Stimulated activated CD8-positive, alpha-beta memory T cell treated with anti-CD3 and anti-CD28 coated beads, Interleukin-12 subunit alpha, Interleukin-12 subunit beta, amount 100 ng/mL, for 1 hour (primary cell): ENCODE data around the gene ZNF689.
A peak's percentile ranks its signal among the peaks of the same experiment; 100 is the strongest.
"Not testable (repeated sequence)": the region's sequence is repeated elsewhere in the genome, so short reads cannot be mapped to it uniquely, and the experiment has no call there.

Experiments used
- DNase-seq: peaks from one replicate; pipeline ENCODE4 v3.0.0-alpha.2; 2020; ENCODE audit warnings: low read depth

ZNF689 gene

GRCh38 chr16:30636599-30636998 is 26.4 kb upstream of the ZNF689 start:
- DNase-seq: no peak

DNA sequence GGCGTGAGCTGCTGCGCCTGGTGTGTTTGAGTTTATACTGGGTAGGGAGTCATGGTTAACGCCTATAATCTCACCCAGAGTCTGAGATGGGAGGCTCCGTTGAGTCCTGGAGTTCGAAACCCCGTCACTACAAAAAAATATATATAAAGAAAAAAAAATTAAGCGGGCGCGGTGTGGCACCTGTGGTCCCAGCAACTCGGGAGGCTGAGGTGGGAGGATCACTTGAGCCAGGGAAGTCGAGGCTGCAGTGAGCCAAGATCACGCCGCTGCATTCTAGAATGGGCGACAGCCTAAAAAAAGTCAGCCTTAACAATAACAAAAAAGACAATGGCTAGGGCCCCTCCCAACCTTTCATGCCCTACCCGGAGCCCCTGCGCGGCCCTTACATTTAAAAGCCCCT is 23.3 kb upstream of the ZNF689 start:
- no peak for DNase-seq

DNA sequence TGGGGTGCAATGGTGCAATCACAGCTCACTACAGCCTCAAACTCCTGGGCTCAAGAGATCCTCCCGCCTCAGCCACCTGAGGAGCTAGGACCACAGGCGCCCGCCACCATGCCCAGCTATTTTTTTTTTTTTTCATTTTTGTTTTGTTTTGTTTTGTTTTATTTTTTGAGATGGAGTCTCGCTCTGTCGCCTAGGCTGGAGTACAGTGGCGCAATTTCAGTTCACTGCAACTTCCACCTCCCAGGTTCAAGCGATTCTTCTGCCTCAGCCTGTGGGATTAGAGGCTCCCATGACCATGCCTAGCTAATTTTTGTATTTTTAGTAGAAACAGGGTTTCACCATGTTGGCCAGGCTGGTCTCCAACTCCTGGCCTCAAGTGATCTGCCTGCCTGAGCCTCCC is 22.3 kb upstream of the ZNF689 start:
- DNase-seq: not testable (repeated sequence)

DNA sequence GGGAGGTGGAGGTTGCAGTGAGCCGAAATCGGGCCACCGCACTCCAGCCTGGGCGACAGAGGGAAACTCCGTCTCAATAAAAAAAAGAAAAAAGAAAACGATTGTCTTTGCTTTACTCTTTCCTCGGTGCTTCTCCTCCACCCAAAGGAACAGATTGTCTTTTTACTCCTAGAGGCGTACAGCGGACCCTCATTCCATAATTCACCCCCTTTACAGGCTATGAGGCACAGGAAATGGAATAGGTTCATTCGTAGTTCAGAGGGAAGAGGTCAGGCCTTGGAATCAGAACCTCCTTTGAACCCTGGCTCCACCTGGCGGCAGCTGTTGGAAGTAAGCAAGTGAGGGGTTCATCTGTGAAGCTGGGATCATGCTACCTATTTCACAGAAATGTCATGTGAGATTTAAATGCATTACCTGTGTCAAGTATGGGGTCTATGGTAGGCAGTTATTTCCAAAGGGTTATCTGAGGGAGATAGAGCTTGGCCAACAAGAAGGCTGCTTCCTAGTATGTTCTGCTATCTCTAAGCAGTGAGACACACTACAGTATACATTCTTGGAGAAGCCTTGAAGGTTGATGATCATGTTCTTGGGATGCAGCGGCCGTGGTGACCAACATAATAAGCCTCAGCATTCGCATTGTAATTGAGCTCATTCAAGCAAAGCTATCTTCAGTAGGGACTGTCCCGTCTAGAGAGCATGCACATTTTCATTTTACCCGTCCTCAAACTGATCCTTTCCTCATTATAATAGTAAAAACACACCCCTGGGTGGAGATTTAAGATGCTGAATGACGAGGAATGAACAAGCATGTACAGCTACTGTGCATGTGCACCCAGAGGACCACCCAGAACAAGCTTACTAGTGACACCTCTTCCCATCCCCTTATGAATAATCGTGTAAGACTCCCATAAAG is 18.7 kb upstream of the ZNF689 start:
- peak; percentile 84 for DNase-seq

DNA sequence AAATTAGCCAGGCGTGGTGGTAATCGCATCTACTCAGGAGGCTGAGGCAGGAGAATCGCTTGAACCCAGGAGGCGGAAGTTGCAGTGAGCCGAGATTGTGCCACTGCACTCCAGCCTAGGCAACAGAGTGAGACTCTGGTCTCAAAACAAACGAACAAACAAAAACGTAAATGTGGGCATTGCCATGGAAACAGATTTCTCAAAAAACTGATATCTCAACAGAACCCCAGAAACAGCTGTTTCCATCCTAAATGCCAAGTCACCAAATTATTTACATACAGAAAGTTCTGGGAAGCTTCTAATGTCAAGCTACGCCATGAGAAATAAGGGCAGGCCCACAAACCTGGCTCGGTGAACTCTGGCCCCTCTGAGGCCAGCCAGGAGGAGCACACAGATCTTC is 16.0 kb upstream of the ZNF689 start:
- DNase-seq: no peak

DNA sequence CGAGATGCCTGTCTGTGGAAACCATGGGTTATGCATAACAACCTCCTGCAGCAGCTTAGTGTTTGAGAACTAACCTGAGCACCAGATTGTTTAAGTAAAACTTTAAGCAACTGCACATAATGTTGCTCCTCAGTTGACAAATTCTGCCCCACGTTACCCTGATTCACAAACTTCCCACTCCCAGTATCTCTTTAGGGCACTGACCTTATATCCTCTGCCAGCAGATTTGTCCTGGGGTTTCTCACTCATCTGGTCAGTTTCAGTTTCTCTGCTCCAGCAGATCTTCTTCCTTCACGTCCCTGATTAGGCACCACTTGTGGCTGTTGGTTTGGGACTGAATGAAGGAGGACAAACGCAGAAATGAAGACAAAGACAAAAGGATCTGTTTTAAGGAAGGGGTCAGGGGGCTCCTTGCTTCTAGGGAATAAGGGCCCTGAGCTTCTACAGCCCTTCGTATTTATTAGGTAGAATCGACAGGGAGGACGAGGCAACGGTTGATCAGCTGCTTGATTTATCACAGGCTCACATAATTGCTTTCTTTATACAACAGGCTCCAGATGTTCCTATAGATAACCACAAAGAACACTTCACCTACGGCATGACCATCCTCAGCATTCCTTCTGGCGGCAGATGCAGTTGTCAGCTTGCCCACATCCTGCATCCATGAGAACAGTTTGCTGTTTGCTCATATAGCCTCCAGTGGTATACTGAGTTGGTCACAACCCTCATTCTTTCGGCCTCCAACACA is 13.5 kb upstream of the ZNF689 start:
- no peak for DNase-seq

DNA sequence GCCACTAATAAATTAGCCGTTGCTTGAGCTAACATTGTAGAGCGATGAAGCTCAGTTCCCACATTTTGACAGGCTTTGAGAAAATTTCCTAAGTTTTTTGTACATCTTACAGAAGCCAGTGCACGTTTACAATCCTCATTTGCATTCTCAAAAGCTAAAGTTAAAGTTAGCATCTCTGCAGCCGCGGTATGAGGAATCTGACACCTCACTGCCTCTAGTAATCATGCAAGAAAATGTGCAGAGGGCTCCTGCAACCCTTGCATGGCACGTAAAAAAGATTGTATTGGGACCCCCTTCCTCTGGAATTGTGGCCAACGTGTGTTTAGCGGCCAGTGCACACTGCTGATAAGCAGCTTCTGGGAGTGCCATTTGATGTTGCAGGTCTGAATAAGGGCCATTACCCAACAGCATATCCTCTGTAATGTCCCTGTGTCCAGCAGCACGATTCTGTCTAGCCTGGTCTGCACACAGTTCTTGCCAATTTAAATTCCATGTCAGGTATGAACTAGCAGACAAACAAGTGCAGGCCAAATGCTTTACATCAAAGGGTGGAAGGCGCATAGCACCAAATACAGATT is 12.4 kb upstream of the ZNF689 start:
- DNase-seq: no peak

GRCh38 chr16:30621765-30622164 is 11.6 kb upstream of the ZNF689 start:
- no peak for DNase-seq

DNA sequence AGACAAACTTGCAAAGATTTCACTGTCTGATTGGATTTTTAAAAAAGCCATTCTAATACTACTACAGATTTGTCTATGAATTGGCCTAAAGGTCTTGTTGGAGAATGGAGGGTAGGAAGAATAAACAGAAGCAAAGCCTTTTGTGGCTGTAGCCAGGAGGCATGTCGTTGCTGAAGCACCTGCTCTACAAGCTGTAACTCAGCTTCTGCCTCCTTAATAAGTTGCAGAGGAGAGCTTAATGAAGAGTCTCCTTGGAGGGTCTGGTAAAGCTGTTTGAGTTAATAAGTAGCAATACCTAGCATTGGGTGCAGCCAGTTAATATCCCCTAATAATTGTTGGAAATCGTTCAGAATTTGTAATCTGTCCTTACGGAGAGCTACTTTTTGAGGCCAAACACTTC is 10.0 kb upstream of the ZNF689 start:
- DNase-seq: no peak

- no peak for DNase-seq
These were observed 9.4 kb upstream of the ZNF689 start for GRCh38 chr16:30619638-30620037.

DNA sequence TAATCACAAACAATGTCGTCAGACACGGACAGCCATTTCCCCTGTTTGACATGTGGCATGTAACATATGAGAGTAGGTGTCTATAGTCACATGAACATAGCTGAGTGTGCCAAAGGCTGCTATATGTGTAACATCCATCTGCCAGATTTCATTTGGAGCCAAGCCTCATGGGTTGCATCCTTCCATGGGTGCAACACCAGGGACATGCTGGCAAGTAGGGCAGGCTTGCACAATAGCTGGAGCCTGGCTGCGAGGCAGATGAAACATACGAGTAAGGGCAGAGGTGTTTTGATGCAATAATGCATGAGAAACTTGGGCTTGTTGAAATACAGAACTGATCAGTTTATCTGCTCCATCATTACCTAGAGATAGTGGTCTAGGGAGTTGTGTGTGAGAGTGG is 9.0 kb upstream of the ZNF689 start:
- no peak for DNase-seq

DNA sequence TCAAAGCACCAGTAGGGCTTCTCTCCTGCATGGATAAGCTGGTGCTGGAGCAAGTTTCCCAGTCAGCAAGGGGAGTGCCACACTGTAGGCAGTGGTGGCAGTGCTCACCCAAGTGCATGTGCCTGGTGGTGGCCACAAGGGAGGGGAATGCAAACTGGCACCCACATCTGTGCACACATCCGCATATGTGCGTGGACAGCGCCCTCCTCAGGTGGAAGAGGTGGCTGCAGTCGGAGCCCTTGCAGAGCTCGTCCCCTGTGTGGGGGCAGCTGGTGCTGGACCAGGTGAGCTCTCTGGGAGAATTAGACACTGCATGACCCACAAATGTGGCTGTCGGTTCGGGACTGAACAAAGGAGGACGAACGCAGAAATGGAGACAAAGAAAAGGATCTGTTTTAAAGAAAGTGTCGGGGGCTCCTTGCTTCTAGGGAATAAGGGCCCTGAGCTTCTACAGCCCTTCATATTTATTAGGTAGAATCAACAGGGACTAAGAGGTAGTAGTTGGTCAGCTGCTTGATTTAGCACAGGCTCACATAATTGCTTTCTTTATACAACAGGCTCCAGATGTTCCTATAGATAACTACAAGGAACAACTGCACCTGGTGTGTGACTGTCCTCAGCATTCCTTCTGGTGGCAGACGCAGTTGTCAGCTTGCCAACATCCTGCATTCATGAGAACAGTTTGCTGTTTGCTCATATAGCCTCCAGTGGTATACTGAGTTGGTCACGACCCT is 5.3 kb upstream of the ZNF689 start:
- peak; percentile 32 for DNase-seq

DNA sequence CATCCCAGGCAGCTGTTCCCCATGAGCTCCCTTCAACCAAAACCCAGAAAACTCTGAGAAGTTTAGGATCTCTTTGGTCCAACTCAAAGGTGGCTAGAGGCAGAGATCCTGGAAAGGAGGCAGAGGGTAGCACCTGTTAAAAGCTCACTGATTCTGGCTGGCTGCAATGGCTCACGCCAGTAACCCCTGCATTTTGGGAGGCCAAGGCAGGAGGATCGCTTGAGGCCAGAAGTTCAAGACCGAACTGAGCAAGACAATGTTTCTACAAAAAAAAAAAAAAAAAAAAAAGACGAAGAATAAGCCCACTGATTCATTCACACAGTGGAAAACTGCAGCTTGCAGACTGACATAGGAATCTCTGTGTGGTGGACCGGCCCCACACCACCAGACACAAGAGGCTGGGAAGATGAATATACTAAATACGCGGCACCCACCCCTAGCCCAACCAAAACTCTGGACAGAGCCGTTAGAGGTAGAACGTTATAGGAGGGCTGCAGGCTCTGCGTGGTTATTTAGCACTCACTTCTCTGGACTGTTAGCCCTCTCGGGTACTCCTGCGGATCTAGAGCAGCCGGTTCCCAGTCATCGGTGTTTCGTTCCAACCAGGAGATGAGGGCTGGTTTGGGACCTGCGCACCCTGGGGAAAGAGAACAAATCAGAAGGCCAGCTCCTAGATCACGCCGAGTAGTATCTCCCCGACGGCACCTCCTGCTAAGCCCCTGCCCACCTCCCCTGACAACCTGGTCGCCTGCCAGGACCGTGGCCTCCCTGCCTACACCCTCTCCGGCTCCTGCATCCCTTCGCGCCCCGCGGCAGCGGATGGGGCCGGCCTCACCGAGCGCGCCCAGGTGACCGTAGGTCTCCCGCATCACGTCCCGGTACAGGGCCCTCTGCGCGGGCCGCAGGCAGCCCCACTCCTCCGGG is 925 bp downstream of the ZNF689 start:
- no peak for DNase-seq

DNA sequence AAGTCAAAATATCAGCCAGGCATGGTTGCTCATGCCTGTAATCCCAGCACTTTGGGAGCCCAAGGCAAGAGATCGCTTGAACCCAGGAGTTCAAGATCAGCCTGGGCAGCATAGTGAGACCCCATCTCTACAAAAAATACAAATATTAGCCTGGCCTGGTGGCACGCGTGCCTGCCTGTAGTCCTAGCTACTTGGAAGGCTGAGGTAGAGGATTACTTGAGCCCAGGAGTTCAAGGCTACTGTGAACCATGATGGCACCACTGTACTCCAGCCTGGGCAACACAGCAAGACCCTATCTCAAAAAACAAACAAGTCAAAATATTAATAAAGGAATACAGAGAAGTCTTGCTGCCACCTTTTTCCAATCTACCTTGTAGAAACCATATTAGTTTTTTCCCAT is 4.2 kb downstream of the ZNF689 start:
- no peak for DNase-seq

- no peak for DNase-seq
These were observed 5.0 kb downstream of the ZNF689 start for GRCh38 chr16:30605158-30605557.

DNA sequence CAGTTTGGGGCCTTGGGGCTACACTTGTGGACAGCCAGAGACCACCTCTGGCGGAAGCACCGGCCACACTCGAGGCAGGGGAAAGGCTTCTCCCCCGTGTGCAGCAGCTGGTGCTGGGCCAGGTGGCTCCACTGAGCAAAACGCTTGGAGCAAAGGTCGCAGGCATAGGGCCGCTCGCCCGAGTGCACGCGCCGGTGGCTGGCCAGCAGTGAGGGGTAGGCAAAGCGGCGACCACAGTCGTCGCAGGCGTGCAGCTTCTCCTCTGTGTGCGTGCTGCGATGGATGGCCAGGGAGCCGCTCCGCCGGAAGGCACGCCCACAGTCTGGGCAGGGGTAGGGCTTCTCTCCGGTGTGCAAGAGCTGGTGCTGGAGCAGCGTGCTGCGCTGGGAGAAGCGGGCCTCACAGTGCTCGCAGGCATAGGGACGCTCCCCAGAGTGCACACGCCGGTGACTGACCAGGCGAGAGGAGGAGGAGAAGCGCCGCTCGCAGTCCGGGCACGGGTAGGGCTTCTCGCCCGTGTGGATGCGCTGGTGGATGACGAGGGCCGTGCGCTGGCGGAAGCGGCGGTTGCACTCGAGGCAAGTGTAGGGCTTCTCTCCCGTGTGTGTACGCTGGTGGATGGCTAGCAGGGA is 5.8 kb downstream of the ZNF689 start:
- no peak for DNase-seq

GRCh38 chr16:30603945-30604315 is 6.3 kb downstream of the ZNF689 start:
- no peak for DNase-seq

DNA sequence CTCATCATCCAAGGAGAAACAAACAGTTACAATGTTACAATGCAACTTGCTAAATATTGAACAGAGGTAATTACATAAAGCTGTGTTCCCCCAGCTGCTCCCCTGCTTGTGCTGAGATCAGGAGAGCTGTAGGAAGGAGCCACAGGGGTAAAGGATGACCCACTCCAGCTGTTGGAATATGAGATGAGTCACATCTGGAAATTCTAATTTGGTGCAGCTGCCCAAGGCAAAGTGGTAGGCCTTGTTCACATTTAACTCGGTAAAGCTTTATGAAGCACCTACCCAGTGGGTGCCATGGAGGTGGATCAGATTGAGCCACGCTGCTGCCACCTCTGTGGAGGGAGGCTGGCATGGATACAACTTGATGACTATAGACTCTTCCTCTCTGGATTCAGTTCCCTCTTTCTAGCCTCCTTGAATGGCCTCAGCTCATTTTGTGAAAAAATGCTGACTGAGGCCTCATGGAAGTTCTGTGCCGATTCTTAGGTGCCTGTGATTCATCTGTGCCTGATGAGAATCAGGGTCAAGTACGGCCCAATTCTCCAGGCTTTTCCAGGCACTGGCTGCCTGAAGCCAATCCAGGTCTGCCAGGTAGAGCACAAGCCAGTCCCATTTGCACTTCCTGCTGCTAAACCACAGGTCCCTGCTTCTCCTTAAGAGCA is 7.4 kb downstream of the ZNF689 start:
- no peak for DNase-seq

DNA sequence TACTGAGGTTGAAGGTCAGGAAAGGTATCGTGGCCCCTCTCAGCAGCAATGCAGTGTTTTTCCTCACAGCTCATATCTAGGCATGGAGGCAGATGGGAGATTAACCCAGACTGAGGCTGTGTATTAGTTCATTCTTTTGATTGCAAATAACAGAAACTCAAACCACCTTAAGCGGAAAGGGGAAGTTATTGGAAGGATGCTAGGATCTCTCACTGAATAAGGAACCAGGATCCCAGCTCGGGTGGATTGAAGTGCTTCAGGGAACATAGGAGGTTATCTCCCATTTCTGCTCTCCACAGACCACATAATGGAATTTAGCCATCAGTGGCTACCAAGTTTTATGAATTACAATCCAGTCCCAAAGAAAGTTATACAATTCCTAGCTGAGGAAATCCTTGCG is 8.2 kb downstream of the ZNF689 start:
- DNase-seq: no peak

- DNase-seq: no peak
These were observed 9.3 kb downstream of the ZNF689 start for GRCh38 chr16:30600929-30601328.
